PC-3 (cell line): ENCODE measurements around the gene WDR91.

Experiments used
- CTCF ChIP-seq: fragments of 300-600 bp; sonication (generic); conservative IDR thresholded peaks from 2 replicates; pipeline ENCODE4 v1.5.1; 2017; ENCODE audit warnings: antibody characterized with exemption, low read depth, mild to moderate bottlenecking, low read length
- EZH2 ChIP-seq: fragments of 300-600 bp; sonication (generic); IDR thresholded peaks from one replicate; pipeline ENCODE4 v1.6.1; 2017; ENCODE audit warnings: antibody characterized with exemption, mild to moderate bottlenecking, low read length; ENCODE audit not compliant: unreplicated experiment
- EZH2phosphoT487 ChIP-seq: fragments of 300-600 bp; sonication (generic); IDR thresholded peaks from 2 replicates; pipeline ENCODE4 v1.6.1; 2018; ENCODE audit warnings: mild to moderate bottlenecking, antibody characterized with exemption, low read length, borderline replicate concordance

- TF ChIP-seq EZH2: no peak
- no peak for TF ChIP-seq CTCF
- no peak for TF ChIP-seq EZH2phosphoT487
These were observed 59.8 kb downstream of the WDR91 start for GRCh38 chr7:135151533-135151932.
